Hematopoietic multipotent progenitor cell treated with erythropoietin and hydrocortisone succinate and interleukin-3 and kit ligand, for 15 days (in vitro differentiated cells): Measurements from ENCODE around the gene KCNK18.
"Not testable (repeated sequence)": the region's sequence is repeated elsewhere in the genome, so short reads cannot be mapped to it uniquely, and the experiment has no call there.

Experiments
- DNase-seq: peaks from one replicate; pipeline ENCODE4 v3.0.0-alpha.2; 2015; ENCODE audit warnings: low spot score

KCNK18 gene

DNA sequence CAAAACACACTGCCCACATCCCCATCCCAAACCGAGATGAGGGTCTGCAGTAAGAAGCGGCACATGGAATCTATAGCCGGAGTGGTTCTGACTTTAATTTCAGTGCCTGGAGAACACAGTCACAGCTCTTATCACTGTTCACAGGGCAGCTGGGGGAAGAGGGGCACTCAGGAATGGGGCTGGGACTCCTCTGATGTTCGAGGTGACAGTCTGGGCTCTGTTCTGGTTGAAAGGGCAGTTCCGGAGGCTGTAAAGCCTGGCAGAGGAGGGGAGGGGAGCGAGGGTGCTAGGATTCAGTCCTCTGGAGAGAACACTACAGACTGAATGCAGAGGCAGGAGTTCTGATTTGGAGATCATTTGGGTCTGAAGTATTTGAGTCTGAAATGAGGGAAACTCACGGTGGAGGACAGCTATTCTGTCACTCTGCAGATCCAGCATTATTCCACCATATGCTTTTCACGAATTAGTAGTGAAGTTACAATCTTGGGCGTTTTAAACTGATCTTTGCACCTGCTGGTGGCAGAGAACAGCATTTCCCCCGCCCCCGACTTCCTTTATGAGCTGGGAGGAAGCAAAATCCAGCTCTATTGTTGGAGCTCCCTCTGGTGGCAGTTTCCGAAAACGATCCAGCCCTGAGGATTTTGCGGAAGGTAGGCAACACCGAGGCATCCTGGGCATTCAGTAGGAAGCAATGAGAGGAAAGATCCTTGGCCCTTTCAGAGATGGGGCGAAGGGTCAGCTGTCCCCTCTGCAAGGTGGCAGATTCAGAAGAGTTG is 22.7 kb upstream of the KCNK18 start:
- peak; percentile 52 for DNase-seq

DNA sequence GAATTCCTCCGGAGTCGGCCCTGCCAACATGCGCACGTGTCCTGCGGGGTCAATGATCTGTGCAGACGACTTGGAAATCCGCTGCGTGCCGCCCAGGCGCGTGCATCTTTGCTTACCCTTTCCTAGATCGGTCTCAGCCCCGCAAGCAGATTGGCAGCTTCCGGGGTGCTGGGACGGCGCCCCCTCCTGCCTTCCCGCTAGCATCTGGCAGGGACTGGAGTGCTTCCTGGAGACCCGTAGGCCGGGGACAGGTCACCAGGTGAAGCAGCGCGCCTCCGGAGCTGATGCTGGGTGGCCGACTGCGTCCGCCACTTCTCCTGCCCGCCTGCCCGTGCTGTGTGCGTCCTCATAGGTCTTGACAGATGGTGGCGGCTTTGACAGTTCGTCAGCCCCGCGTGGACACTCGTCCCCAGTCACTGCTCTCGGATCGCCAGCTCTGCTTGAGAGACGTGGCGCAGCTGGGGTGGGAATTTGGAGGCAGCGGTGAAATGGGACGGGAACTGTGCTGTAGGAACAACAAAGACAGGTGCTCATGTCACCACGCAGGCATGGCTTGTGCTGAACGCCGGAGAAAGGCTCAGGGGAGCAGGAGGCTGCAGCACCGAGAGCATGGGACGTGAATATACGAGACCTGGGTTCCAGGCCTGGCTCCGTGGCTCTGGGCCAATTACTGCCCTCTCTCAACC is 21.9 kb upstream of the KCNK18 start:
- DNase-seq, result no peak

DNA sequence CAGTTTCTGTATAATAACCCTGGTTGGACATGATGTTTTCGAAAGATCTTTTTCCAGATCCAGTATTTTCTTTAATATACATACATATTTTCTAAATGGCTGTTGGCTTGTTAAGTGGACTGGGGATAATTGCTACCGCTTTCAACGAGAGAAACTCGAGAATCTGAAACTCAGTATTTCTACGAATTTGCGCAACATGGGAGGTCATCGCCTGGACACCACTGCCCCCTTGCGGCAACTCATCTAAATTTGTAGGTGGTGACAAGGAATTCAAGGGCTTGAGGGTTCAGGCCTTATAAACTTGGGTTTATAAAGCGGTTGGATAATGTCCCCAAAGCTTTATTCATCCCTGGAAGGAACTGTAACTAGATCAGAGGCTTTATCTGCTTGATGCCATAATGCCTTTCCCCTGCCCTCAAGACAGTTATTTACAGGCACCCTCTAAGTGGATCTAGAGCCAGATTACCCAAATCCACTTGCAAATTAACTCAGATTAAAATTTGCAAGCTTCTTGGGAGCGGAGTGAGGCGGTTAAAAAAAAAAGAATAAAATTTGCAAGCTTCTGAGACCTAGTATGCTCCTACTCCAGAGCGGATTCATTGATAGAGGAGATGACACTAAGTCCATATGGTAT is 21.3 kb upstream of the KCNK18 start:
- peak; percentile 60 for DNase-seq

DNA sequence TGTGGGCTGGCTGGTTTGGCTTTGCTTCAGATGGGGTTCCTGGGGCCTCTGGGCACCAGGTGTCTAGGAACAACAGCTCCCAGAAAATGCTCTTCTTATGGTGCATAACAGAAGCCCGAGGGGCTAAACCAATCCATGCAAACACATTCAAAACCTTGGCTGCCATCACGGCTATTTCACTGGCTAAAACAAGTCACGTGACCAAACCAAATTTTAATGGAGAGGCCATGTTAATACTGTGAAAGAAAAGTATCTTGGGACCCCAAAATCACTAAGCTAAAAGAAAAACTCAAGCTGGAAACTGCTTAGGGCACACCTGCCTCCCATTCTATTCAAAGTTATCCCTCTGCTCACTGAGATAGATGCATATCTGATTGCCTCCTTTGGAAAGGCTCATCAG is 19.1 kb upstream of the KCNK18 start:
- DNase-seq, result no peak

DNA sequence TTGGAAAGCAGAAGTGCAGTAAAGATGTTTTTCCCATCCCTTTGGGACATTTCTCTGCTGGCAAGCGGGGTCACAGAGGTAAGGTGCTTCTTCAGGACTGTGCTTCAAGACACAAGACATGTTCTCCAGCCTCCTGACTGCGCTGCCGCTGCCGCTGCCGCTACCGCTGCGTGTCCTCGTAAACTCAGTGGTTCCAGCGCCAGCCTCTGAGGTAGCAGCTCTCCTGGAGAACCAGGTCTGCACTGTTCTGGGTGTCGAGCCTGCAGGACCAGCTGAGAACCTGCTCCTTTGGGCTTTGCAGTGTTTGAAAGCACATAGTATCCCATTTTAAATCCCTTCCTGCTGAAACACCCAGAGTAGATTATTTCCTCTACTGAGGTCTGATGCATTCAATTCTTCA is 13.0 kb upstream of the KCNK18 start:
- DNase-seq, result no peak

DNA sequence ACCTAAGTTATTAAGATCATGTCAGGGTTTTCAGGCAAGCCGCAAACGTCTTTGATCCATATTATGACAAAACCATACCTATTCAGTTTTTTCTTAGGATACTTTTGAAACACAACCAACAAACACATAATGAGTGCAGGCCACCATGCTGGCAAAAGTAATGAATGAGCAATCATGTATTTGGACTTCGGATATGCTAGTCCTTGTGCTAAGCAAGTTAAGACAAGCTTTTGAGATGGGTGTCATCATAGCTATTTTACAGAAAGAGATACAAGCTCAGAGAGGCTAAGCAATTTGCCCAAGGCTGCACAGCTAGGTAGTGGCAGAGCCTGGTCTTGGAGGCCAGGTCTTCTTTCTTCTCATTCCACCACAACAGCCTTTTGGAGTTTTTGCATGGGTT is 12.5 kb upstream of the KCNK18 start:
- no peak for DNase-seq

DNA sequence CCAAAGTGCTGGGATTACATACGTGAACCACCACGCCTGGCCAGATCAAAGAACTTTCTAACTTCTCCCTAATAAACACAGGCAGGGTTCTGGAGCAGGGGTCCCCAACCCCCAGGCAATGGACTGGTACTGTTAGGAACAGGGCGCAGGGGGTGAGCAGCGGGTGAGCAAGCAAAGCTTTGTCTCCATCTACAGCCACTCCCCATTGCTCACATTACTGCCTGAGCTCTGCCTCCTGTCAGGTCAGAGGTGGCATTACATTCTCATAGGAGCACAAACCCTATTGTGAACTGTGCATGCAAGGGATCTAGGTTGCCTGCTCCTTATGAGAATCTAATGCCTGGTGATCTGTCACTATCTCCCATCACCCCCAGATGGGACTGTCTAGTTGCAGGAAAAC is 11.5 kb upstream of the KCNK18 start:
- not testable (repeated sequence) for DNase-seq

DNA sequence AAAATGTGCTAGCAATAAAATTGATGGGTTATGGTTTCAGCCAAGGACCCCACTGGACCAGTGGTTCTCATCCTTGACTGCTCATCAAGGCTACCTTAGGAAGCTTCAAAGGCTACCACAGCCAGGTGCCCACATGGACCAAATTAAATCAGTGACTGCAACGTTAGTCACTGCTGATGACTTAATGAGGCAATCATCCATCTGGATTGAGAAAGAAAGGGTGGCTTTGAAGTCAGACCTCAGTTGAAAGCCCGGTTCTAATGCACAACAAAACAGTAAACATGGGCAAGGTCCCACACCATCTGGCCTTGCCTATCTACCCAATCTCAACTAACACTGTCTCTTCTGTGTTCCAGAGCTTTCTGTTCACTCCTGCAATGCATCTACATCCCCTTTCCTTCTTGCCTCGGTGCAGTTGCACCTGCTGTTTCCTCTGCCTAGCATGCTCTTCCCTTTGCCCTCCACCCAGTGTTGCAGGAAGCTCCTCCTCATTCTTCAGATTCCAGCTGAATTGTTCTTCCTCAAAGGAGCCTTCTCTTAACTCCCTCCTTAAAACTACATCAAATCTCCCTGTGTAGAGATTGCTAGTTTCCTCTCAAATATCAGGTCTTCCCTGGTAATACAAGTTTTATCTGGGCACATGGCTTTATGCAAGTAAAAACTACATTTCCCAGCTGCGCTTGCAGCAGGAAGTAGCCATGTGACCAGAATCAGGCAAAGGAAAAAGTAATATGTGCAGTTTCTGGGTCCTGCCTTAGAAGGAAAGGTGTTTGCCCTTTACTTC is 10.3 kb upstream of the KCNK18 start:
- DNase-seq, result no peak

DNA sequence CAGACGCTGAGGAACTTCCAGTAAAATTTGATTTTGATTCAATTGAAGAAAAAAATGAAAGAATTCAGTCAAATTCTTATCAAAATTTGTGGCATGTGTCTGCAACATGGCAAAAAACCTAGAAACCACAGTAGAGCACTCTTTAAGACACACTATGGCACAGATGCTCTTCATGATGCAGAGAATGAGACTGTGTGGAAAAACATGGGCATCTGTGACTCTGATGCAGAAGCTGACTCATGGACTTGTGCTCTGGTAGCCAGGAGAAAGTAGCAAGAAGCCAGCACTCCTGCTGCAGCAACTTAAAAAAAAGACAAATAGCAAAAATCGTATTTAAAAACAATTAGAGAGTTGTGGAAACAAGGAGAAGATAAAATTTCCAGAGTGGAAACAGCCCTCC is 8.9 kb upstream of the KCNK18 start:
- no peak for DNase-seq

DNA sequence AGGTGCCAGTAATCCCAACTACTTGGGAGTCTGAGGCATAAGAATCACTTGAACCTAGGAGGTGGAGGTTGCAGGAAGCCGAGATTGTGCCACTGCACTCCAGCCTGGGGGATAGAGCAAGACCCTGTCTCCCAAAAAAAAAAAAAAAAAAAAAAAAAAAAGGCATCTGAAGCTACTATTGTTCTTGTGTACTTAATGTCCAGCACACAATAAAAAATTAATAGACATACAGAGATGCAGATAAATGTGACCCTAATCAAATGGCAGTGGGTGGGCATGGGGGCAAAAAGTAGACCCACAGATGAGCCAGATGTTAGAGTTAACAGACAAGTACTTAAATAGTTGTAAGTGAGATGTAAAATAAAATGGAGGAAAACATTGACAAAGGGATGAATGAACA is 7.7 kb upstream of the KCNK18 start:
- DNase-seq, result no peak

DNA sequence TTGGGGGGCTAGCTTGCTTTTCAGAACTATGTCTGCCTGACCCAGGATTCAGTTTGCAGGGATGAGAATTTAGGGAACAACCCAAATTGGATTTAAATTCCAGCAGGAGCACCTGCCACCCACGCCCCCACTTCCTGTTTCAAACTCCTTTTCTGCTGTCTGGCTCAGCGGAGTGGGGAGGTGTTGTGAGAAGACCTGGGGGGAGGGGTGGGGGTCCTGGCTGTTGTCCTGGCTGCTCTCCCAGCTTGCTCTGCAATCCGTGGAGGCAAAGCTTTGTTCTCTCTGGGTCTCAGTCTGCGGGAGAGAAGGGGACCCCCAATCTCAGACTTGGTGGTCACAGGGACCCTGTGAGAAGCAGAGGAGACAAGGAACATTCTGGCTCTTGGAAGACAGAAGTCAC is 799 bp downstream of the KCNK18 start:
- DNase-seq, result no peak

DNA sequence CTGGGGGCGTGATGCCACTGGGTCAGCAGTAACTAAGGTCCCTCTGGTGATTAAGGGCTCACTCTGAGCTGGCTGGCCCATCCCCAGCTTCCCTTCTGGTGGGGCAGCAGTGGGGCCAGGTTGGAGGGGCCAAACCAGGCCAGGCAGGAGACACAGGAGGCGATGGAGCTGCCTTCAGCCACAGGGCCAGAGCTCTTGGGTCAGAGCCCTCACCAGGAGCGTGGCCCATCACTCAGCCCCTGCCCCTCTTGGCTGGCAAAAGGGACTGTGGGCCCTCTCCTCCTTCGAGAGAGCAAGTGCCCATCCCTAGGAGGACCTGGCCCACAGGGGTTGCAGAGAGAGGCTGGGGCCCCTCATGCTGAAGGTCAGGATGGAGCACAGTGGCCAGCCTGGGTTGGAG is 4.5 kb downstream of the KCNK18 start:
- DNase-seq, result no peak

DNA sequence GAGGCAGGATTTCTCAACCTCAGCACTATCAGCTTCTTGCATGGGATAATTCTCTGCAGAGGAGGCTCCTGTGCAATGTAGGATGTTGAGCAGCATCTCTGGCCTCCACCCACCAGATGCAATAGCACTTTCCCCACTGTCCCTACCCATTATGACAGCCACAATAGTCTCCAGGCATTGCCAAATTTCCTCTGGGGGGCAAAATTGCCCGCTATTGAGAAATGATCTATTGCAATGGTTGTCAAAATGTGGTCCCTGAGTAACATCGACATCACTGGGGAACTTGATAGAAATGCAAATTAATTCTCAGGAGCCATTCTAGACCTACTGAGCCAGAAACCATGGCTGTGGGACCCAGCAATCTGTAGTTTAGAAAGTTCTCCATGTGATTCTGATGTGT is 7.0 kb downstream of the KCNK18 start:
- DNase-seq, result no peak

DNA sequence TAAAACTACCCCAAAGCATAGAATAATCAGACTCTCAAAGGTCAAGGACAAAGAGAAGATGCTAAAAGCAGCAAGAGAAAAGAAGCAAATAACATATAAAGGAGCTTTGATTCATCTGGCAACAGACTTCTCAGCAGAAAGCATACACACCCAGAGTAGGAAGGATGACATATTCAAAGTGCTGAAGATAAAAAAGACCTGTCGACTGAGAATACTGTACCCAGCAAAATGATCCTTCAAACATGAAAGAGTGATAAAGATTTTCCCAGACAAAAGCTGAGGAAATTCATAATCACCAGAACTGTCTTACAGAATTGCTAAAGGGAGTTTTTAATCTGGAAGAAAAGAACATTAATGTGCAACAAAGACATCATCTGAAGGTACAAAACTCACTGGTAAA is 14.9 kb downstream of the KCNK18 start:
- no peak for DNase-seq

DNA sequence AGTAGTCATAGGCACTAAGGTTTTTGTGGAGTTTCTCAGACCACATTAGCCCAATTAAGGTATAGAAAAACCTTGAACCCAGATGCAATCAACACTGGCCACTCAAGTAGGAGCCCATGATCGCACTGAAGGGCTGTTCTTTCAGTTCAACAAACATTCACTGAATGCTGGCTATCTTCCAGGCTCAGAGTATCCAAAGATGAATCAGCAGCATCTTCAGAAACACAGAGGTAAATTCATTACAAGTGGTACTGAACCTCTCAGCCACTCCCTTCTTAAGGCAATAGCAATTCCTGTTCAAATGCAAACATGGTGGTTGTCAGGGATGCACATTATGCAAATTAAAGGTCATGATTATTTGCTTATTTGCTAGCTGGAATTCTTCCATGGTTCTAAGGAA is 17.1 kb downstream of the KCNK18 start:
- no peak for DNase-seq

DNA sequence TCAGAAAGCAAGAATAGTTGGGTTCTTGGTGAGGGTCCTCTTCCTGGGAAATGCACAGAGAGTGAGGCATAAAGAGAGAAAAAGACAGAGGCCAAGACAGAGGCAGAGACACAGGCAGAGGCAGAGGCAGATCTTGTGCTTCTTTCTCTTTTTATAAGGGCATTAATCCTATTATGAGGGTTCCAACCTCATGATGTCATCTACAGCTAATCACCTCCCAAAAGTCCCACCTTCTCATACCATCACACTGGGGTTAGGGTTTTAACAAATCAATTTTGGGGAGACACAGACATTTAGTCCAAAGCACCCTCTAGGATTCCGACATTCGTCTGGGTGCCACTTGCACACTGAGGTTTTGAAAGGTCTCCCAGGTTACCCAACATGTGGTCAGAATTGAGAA is 17.8 kb downstream of the KCNK18 start:
- DNase-seq, result no peak

DNA sequence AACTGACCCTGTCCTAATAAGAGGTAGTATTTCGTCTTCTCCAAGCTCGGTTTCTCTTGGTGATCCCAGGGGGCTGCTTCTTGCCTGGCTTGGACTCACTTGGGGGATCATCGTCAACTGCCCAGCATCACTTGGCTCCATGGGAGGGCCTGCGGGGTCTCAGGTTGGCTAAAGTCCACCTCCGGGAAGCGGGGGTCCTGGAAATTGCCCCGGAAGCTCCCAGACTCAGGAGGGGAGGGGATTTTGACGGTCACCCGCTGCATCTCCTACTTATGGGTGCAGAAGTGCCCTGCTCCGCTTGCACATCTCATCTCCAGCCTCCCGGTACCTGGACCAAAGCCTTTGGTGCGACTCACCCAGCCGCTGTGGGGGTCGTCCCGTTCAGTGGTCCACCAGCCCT is 18.7 kb downstream of the KCNK18 start:
- no peak for DNase-seq

DNA sequence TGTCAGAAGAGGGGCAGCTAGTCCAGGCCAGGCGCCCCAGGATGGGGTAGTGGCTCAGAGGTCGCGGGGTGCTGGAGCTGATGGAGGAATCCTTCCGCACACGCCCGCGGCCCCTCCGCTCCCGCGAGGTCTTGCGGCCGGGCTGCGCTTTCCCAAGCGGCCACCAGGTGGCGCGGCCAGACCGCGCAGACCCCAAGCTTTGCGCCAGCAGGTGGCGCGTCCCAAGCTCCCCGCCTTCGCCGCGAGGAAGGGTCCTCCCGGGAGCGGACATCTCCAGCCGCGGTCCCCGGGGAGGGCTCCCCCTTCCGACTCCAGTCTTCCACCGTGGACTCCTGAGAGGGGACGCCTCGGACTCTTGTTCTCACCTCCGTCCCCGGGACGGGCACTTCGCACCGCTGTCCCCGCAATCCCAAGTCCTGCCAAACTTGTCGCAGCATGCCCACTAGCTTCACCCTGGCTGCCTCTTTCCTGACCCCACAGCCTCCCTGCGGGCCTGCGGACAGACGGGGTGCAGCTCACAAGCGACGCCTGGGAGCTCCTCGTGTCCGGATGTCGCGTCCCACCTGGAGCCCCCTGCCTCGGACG is 19.4 kb downstream of the KCNK18 start:
- DNase-seq, result peak; percentile 75

DNA sequence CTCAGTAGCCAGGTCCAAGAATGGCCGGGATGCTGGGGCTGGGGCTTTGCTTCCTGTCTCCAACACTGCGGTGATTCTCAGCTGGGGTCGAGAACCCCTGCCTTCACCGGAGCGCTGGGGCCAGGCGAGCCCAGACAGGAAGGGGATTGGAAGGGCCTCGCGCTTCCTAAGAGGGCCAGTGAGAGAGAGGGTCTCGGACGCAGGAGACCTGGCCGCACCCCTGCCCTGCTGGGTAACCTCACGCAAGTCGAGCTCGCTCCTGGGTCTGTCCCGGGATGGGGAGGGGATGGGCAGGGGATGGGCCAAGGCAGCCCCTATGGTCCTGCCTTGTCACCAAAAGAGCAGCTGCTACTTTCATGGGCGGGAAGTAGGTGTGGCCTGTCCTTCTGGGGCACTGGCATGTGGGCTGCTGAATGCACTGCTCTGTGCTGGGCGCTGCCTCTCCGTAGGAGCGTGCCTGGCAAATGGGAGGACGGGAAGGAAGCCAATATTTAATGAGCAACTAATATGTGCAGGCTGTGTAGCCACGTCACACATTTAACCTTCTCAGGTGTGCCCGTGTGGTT is 20.0 kb downstream of the KCNK18 start:
- DNase-seq, result peak; percentile 32

DNA sequence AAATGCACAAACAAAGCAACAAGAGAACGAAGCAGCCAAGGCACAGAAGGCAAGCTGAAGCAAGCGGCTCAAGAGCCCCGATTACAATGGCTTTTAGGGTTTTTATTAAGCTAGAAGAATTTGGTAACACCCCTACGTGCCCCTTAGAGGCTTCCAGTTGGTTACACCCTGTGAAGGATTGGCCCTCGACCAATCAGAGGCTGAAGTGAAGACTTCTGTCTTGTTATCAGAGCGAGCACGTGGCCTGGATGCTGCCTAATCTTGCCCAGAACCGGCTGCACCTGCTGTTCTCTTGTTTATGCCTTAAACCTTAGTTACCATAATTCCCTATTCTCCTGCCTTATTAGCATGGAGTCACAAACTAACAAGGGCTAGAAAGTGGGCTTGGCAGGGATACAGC is 21.4 kb downstream of the KCNK18 start:
- peak; percentile 33 for DNase-seq

DNA sequence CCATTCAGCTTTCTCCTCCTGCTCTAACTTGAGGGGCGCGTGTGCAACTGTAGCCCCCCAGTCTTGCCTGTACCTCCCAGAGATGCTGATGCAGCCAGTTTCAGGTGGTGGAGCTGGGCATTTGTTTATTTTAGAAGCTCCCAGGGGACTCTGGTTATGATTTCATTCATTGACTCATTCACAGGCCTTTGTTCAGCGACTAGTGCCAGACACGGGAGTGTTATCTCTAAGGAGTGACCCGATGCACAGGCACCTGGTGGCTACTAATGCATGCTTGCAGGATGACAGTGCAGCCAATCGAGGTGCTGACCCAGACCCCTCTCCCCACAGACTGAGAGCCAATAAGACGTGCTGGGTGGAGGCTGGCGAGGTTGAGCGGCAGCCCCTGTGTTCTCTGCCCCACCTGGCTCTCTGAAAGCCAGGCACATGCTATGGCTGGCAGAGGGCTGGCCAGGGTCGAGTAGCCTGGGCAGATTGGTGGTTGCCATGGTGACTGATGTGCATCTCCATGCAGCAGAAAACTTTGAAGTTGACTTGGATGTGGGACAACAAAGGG is 23.9 kb downstream of the KCNK18 start:
- DNase-seq, result no peak

DNA sequence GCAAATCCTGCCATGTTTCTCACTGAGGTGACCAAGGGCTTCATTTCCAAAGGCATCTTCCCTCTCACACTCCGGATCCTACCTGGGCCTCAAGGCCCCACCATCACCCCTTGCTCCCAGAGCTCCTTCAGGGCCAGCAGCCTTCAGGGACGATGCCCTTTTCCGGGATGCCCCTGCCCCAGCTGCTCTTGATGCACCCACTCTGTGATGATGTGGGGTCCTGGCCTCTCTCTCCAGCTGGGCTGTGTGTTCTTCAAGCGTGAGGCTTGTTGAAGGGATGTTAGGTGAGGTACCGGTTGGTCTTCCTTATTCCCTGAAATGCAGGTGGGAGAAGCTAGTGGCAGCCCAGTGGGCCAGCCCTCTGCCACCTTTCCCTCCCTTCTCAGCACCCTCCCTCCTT is 25.3 kb downstream of the KCNK18 start:
- DNase-seq, result no peak
